Subcutaneous abdominal adipose tissue (tissue), 5 donors: ENCODE results near the gene ZNF275.
"Not testable (repeated sequence)": the region's sequence is repeated elsewhere in the genome, so short reads cannot be mapped to it uniquely, and the experiment has no call there.

Source experiments
- H3K27ac ChIP-seq: one replicate; pipeline ENCODE4 v1.7.0; 2013; ENCODE audit warnings: low read depth, mild to moderate bottlenecking, inconsistent platforms, low read length, moderate library complexity
- H3K27me3 ChIP-seq, 5 donors: one replicate each; pipeline ENCODE4 v1.7.0; 2013; ENCODE audit warnings: low read length in 5 of 5, inconsistent platforms in 1 of 5; ENCODE audit not compliant: control insufficient read depth in 5 of 5, insufficient read depth in 4 of 5
- H3K36me3 ChIP-seq, 5 donors: one replicate each; pipeline ENCODE4 v1.7.0; 2013; ENCODE audit warnings: low read length in 5 of 5; ENCODE audit not compliant: control insufficient read depth in 5 of 5, insufficient read depth in 5 of 5
- H3K4me1 ChIP-seq, 5 donors: one replicate each; pipeline ENCODE4 v1.7.0; 2013; ENCODE audit warnings: low read length in 5 of 5, mild to moderate bottlenecking in 3 of 5, moderate library complexity in 1 of 5; ENCODE audit not compliant: control insufficient read depth in 5 of 5, insufficient read depth in 5 of 5
- H3K4me3 ChIP-seq, 5 donors: one replicate each; pipeline ENCODE4 v1.7.0; 2013; ENCODE audit warnings: low read length in 5 of 5, low read depth in 1 of 5
- H3K9ac ChIP-seq, 5 donors: one replicate each; pipeline ENCODE4 v1.7.0; 2013; ENCODE audit warnings: low read length in 5 of 5, mild to moderate bottlenecking in 4 of 5, moderate library complexity in 3 of 5
- H3K9me3 ChIP-seq, 5 donors: one replicate each; pipeline ENCODE4 v1.7.0; 2013; ENCODE audit warnings: low read length in 5 of 5; ENCODE audit not compliant: control insufficient read depth in 5 of 5
- donor health status: healthy.
- donor health status: healthy.
- donor health status: healthy.
- donor health status: healthy.
- donor health status: healthy.

ZNF275 gene

GRCh38 chrX:153318811-153319210 lies 15.1 kb upstream of the ZNF275 start:
- Histone ChIP-seq H3K27ac (no peak overlapping the region), H3K9me3 (peaks cover 0 to 7% (median 4%) of the 10 kb centered on the region in 5 donors), H3K4me1 (no peaks in the 10 kb centered on the region), H3K9ac (no peak overlapping the region), H3K36me3 (no peaks in the 10 kb centered on the region), H3K4me3 (no peak overlapping the region), H3K27me3 (peaks cover 3 to 28% (median 21%) of the 10 kb centered on the region in 5 donors)

GRCh38 chrX:153319295-153320046 lies 14.5 kb upstream of the ZNF275 start:
- Histone ChIP-seq H3K9ac (no peak overlapping the region), H3K27ac (no peak overlapping the region), H3K9me3 (peaks cover 0 to 11% (median 4%) of the 10 kb centered on the region in 5 donors), H3K36me3 (no peaks in the 10 kb centered on the region), H3K27me3 (peaks cover 3 to 28% (median 21%) of the 10 kb centered on the region in 5 donors), H3K4me3 (no peak overlapping the region), H3K4me1 (no peaks in the 10 kb centered on the region)

DNA sequence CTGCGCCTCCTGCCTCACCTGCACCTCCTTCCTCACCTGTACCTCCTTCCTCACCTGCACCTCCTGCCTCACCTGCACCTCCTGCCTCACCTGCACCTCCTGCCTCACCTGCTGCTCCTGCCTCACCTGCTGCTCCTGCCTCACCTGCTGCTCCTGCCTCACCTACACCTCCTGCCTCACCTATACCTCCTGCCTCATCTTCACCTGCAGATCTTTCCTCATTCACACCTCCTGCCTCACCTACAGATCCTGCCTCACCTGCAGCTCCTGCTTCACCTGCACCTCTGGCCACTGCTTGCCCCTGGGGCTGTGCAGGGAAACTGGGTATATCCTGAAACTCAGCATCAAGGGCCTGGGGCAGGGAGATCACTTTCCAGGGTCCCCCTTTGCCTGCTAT lies 13.9 kb upstream of the ZNF275 start:
- Histone ChIP-seq H3K9me3 (peaks cover 0 to 17% (median 4%) of the 10 kb centered on the region in 5 donors), H3K27me3 (peaks cover 3 to 28% (median 21%) of the 10 kb centered on the region in 5 donors)
- not testable (repeated sequence) for H3K9ac ChIP-seq, H3K36me3 ChIP-seq, H3K4me1 ChIP-seq, H3K27ac ChIP-seq, H3K4me3 ChIP-seq

DNA sequence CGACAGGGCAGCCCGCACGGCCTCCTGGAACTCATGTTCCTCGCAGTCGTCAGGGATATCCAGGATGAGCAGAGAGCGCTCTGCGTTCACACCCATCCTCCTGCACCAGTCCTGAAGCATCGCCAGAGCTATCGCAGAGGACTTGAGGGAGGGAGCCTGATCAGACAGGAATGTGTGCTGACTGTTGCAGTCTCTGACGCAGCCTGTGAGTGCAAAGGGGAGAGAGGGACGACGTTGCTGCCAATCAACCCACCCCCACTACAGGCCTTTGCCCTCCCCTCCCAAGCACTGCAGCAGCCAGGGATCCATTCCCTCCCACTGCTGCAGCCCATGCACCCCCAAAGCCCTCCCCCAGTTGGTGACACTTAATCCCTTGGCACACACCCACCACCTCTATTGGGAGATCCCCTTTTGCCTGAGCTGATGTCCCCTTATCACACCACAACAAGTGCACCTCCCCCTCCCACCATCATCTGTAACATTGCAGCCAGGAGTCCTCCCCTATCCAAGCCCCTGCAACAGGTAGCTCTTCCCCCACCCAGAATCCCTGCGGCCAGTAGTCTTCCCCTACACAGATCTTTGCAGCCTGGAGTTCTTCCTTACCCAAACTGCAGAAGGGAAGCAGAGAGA lies 13.3 kb upstream of the ZNF275 start:
- Histone ChIP-seq H3K36me3 (no peaks in the 10 kb centered on the region), H3K27ac (no peak overlapping the region), H3K4me1 (no peaks in the 10 kb centered on the region), H3K9ac (no peak overlapping the region), H3K4me3 (no peak overlapping the region), H3K9me3 (peaks cover 0 to 19% (median 6%) of the 10 kb centered on the region in 5 donors), H3K27me3 (peaks cover 3 to 28% (median 21%) of the 10 kb centered on the region in 5 donors)

GRCh38 chrX:153321381-153322124 lies 12.4 kb upstream of the ZNF275 start, which contains the start of gene PNMA6F:
Gene PNMA6F (minus strand): TSS chrX:153321767. CDS start chrX:153320674, 1,093 bp downstream.
- H3K27ac ChIP-seq = no peak within 1 kb of the TSS
- H3K4me1 ChIP-seq = no peaks in the 10 kb centered on the region
- H3K9me3 ChIP-seq = peaks cover 0 to 21% (median 9%) of the 10 kb centered on the region in 5 donors
- peaks cover 3 to 28% (median 21%) of the 10 kb centered on the region in 5 donors for H3K27me3 ChIP-seq
- H3K36me3 ChIP-seq = no peaks in the 10 kb centered on the region
- no peak within 1 kb of the TSS for H3K9ac ChIP-seq
- H3K4me3 ChIP-seq = no peak within 1 kb of the TSS

DNA sequence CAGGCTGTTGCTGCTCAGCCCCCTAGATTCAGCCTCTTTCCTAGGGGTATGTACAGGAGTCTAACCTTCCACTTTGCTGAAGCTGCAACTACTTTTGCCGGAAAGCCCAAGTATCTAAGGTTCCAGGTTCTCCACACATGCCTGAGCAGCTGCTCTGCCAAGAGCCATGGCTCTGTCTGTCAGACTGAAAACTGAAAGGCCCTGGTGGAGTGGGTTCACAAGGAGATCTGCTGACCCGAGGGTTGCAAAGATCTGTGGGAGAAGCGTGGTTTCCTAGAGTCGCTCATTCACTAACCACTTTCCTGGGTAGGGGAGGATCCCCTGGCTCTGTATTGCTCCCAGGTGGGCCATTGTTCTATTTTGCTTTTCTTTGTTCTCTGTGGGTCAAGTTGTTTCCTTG lies 6.4 kb upstream of the ZNF275 start:
- peaks cover 0 to 10% (median 5%) of the 10 kb centered on the region in 5 donors for H3K27me3 ChIP-seq

GRCh38 chrX:153333266-153333665 lies 687 bp upstream of the ZNF275 start:
- no peak overlapping the region for H3K9ac ChIP-seq
- H3K4me3 ChIP-seq = peak overlapping the region in 2 of 5 donors; percentile 40 to 62

More for the DNA sequence above, 6.4 kb upstream of the ZNF275 start:
- Histone ChIP-seq H3K9ac (no peak overlapping the region), H3K4me3 (no peak overlapping the region), H3K9me3 (peaks cover 0 to 18% (median 8%) of the 10 kb centered on the region in 5 donors), H3K36me3 (no peaks in the 10 kb centered on the region), H3K4me1 (no peaks in the 10 kb centered on the region), H3K27ac (no peak overlapping the region)

DNA sequence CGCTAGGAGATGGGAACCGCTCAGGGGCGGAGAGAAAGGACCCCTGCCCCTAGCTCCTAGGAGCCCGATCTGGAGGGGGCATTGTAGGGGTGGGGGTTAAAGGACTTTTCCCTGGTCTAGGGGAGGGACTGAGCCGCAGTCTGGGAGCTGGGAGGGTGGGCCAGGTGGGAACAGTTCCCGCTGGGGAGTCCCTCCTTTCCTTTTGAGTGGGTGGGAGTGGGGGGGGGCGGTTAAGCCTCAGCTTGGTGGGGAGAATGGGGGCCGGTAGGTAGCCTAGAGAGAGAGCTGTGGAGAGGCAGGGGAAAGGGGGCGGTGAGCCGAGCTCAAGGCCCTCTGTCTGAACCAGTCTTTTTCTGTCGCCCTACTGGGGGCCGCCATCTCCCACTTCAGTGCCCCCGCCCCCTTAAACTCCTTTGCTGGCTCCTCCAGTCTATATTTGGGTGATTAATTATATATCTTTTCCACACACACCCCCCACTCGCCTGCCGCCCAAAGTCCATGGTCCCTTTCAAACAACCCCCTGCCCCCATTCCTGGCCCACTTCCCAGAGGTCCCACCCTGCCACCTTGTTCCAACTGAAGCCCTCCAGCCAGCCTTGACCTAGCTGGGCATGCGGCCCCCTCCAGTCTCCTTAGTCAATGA lies 822 bp downstream of the ZNF275 start:
- Histone ChIP-seq H3K27me3 (peaks cover 0 to 8% (median 6%) of the 10 kb centered on the region in 5 donors), H3K4me1 (peaks cover 0 to 23% (median 13%) of the 10 kb centered on the region in 5 donors), H3K27ac (peak overlapping the region; percentile 30)

More at GRCh38 chrX:153333266-153333665, 687 bp upstream of the ZNF275 start:
- Histone ChIP-seq H3K27ac (no peak overlapping the region), H3K9me3 (peaks cover 0 to 3% (median 0%) of the 10 kb centered on the region in 5 donors), H3K36me3 (peaks cover 0 to 10% (median 3%) of the 10 kb centered on the region in 5 donors), H3K27me3 (peaks cover 0 to 12% (median 8%) of the 10 kb centered on the region in 5 donors), H3K4me1 (peaks cover 0 to 16% (median 13%) of the 10 kb centered on the region in 5 donors)

DNA sequence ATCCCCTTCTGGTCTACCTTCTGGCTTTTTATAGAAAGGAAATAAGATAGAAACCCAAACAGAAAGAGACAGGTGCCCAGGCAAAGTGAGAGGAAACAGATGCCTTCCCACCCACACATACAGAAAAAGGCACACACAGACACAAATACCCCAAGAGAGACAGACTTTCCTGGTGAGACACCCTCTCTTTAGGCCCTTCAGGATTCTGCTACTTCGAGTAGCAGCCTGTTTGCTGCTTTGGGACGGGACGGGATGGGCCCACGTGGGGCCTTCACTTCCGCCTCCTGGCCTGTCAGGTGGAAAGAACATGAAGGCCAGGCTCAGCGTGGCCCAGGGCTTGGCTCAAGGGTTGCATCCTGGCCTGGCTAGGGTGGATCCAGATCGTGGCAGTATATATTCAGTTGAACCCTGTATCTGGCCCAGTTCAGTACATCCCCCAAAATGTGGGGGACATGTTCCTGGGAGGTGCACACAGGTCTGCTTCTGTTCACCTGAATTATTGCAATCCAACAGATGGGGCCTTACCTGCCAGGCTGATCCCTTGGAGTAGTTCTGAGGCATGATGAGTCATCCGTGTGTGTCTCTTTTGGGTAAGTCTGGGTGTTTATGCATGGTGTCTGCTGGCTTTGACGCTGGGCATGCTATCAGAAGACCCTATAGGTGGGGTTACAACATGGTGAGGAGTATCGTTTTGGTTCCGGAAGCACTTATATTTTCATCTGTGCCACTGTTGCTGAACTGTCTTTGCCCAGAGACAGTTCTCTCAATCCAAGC lies 2.4 kb downstream of the ZNF275 start:
- Histone ChIP-seq H3K27ac (no peak overlapping the region), H3K9me3 (peaks cover 0 to 6% (median 0%) of the 10 kb centered on the region in 5 donors), H3K9ac (no peak overlapping the region), H3K4me1 (peaks cover 0 to 23% (median 13%) of the 10 kb centered on the region in 5 donors), H3K36me3 (peaks cover 0 to 12% (median 8%) of the 10 kb centered on the region in 5 donors), H3K4me3 (peak overlapping the region in 1 of 5 donors; percentile 25), H3K27me3 (peaks cover 0 to 4% (median 0%) of the 10 kb centered on the region in 5 donors)

More for the DNA sequence above, 822 bp downstream of the ZNF275 start:
- Histone ChIP-seq H3K36me3 (peaks cover 0 to 12% (median 8%) of the 10 kb centered on the region in 5 donors), H3K9ac (peak overlapping the region in 4 of 5 donors; percentile 47 to 81 (median 76)), H3K4me3 (peak overlapping the region; percentile 65 to 81 (median 76)), H3K9me3 (peaks cover 0 to 6% (median 0%) of the 10 kb centered on the region in 5 donors)
